NOMO-1 treated with DMSO at 0.1 percent for 48 hours (cell line): ENCODE results near the gene MUC20.
"Not testable (repeated sequence)": the region's sequence is repeated elsewhere in the genome, so short reads cannot be mapped to it uniquely, and the experiment has no call there.

Source experiments
- DNase-seq: peaks from one replicate; lab custom pipeline; 2025; ENCODE audit not compliant: unreplicated experiment; lab: John Stamatoyannopoulos, UW

Gene MUC20

DNA sequence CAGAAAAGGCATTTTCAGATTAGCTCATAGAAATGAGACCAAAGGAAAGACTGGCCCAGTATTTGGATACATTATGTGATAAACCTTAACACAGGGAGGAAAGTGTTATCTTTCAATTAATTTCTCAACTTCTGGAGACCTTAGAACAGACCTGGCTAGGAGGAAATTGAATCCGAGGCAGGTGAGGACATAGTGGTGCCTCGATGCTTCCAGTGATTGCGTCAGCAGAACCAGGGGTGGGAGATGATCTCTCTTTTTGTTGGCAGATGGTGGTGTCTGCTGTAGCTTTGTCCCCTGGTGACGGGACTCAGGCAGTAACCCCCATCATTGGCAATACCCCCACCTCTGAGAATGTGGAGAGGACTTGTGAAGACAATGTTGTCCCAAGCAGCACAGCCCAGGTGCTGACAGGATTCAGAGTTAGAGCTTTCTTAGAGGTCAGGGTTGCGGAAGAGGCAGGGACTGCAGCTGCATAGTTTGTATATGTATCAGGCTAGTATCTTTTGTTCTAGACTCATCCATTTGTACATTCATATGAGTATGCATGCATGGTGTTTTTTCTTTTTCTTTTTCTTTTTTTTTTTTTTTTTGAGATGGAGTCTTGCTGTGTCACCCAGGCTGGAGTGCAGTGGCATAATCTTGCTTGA is 27.9 kb upstream of the MUC20 start:
- DNase-seq, result no peak

DNA sequence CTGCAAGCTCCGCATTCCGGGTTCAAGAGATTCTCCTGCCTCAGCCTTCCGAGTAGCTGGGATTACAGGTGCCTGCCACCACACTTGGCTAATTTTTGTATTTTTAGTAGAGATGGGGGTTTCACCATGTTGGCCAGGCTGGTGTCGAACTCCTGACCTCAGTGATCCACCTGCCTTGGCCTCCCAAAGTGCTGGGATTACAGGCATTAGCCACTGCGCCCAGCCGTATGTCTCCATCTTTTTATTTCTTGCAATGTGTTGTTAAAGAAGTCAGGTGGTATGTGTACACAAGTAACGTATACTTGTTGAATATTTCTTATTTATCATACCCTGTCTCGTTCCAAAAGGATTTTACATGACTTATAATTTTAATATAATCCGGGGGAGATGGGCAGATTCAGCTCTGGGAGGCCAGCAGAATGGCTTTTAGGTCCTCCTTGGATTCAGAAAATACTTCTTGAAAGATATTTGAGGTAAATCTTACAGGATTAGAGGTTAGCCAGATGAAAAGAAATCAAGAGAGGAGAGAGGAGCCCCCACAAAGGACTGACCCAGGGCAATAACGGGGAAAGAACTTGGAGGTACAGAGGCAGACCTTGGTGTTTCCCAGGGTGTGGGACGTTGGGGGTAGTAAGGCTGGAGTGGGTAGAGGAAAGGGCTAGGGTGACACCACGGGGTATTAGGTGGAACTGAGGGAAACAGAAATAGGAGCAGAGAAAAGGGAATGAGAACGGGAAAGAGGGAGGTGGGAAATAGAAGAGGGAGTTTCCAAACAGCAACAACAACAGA is 27.2 kb upstream of the MUC20 start:
- no peak for DNase-seq

DNA sequence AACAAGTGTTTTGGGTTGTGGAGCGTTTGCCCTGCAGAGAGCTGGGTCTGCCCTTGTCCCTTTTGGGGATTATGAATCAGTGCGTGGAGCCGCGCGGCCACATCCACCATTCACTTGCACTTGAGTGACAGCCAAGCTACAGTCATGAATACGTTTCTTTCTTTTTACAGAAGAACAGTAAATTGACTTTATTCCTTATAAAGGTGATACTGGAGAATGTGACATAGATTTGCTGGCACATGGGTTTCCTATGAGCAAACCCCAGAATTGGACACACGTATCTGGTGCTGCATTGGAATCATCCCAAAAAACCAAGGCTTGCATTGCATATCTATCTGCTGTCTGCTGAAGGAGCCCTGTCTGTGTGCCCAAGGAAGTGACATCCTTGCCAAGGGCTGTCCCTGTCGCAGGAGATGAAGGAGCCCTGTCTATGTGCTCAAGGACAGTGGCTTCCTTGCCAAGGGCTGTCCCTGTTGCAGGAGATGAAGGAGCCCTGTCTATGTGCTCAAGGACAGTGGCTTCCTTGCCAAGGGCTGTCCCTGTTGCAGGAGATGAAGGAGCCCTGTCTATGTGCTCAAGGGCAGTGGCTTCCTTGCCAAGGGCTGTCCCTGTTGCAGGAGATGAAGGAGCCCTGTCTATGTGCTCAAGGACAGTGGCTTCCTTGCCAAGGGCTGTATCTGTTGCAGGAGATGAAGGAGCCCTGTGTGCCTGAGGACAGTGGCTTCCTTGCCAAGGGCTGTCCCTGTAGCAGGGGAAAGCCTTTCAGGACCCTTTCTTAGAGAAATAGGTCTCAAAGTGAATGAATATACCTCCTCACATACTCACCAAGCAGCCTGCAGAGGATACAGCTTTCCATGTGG is 26.3 kb upstream of the MUC20 start:
- DNase-seq, result not testable (repeated sequence)

DNA sequence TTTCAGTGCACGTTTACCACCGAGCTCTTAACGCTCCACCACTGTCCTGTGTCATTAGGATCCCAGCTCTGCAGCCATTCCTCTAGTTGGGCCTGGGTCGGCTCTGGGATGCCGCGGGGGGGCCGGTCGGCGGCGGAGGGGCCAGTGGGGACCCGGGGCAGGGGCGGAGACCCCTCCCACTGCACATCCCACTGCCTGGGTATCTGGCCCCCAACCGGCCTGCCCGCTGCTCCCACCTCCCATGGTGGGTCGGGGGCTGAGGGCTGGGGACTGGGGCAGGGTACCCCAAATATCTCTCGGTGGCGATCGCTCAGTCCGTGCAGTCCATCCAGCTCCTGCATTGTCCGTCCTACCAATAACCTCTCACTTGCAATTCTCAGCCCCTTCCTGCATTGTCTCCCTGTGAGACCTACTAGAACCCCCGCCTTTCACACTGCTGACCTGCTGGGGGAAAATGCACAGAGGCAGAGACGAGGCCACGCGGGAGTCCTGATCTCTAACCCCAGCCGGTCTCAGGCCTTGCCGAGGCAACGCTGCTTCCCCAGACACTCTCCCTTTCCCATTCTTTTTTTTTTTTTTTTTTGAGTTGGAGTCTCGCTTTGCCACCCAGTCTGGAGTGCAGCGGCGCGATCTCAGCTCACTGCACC is 24.0 kb upstream of the MUC20 start:
- no peak for DNase-seq

GRCh38 chr3:195697582-195698324 is 23.0 kb upstream of the MUC20 start:
- no peak for DNase-seq

- DNase-seq, result no peak
These were observed 22.5 kb upstream of the MUC20 start for GRCh38 chr3:195698325-195698646.

GRCh38 chr3:195698647-195699387 is 22.0 kb upstream of the MUC20 start:
- no peak for DNase-seq

GRCh38 chr3:195699388-195699771 is 21.4 kb upstream of the MUC20 start:
- DNase-seq, result no peak

DNA sequence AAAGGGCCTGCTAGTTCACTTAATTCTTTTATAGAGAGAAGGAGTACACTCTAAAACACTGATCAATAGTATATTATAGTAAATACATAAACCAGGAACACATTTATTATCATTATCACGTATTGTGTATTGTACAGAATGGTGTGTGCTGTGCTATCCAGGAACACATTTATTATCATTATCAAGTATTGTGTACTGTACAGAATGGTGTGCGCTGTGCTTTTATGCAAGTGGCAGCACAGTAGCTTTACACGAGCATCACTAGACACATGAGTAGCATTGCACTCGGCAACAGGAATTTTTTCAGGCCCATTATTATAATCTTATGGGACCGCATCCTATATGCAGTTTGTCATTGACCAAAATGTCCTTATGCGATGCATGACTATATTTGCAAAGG is 20.9 kb upstream of the MUC20 start:
- DNase-seq, result no peak

GRCh38 chr3:195700319-195700718 is 20.5 kb upstream of the MUC20 start:
- DNase-seq, result no peak

GRCh38 chr3:195701042-195701915 is 19.5 kb upstream of the MUC20 start:
- DNase-seq, result no peak

- no peak for DNase-seq
These were observed 17.0 kb upstream of the MUC20 start for GRCh38 chr3:195703776-195704175.

- no peak for DNase-seq
These were observed 16.3 kb upstream of the MUC20 start for GRCh38 chr3:195704433-195704999.

DNA sequence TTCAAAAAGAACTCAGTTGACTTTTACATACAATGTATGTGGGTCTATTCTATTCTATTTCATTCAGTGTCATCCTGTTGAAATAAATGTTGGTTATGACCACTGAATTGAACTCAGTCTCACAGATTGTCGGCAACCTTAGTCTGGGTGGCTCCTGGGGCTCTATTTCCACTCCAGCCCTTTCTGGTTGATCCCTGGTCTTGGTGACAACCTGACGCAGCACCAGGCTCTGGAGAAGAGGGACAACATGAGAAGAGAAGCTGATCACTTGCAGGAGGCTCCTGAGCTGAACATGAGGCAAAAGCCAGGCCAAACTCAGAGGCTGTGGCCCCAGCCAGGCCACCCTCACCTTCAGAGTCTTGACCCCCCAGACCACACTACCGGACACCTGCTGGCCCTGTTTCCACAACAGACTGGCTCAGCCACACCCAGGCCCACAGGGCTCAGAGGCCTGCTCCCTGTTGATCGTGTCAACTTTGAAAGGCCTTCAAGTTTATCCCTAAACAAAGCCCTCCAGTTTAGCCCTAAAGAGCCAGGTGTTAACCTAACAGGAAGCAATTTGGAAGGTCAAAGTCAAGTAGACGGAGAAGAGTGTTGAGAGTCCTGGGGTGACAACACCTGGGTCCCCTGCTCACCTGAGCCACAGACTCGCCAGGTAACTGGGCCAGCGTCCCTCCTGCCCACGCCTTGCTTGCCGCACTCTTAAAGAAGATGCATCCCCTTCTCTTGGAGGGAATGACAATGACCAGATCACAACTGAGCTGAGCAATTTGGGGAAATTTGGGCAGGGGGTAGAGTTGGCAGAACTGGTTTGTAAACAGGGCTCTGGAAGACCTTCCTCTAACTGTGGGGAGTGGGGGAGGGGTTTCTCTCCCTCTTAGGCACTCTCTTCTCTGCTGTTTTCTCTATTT is 15.4 kb upstream of the MUC20 start:
- DNase-seq, result no peak

GRCh38 chr3:195708061-195708460 is 12.7 kb upstream of the MUC20 start:
- DNase-seq, result no peak

DNA sequence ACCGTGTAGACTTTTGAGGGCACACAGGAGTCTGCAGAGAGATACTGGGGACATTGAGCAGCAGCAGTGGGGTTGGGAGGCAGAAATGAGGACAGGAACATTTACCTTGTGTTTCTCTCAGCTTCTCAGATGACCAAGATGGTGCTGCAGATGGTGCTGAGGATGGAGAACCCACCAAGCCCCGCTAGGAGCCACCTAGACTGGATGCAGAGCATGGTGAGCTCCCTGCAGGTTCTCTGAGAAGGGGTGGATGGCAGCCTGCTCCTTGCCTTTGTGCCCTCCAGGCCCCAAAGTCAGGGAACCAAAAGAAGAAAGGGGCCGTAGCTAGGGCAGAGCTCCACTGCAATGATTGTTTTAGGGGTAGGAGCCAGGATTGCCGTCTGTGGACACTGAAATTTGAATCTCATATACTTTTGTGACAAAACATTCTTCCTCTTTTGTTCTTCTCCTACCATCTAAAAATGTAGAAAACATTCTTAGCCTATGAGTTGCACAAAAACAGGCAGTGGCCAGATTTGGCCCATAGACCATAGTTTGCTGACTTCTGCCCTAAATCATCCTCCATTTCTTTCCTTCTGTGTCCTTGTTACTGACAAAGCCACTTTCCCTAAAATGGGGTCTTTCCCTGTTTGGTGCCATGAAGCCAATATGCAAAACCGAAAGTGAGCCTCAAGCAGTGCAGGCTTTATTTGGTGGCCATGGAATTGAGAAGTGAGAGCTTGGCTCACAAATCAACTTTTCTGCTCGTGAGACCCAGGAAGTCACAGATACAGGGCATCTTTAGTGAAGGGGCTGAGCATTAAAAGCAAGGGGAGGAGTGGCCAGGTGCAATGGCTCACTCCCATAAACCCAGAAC is 11.9 kb upstream of the MUC20 start:
- no peak for DNase-seq

GRCh38 chr3:195709676-195710085 is 11.1 kb upstream of the MUC20 start:
- no peak for DNase-seq
